Activated CD4-positive, alpha-beta T cell treated with anti-CD3 and anti-CD28 coated beads for 36 hours (primary cell): ENCODE measurements around the gene TMEM86B. TPM values are rescaled to one million over a fixed set of nuclear protein-coding genes. Genes with fewer than 3 reads are reported as not detected.
"Not testable (repeated sequence)": the region's sequence is repeated elsewhere in the genome, so short reads cannot be mapped to it uniquely, and the experiment has no call there.

Source experiments
- ATAC-seq: fragments of 200-7000 bp; cut with Tn5 transposase; one replicate; pipeline ENCODE4 v1.10.0; 2021; ENCODE audit warnings: mild to moderate bottlenecking, moderate library complexity
- CTCF ChIA-PET: fragments of 350-600 bp; sonication (Branson Sonifier 250); formaldehyde crosslinking; loops from one replicate; lab custom pipeline; 2021; ENCODE audit warnings: antibody characterized with exemption; lab: Charles Lee
- POLR2A ChIA-PET: fragments of 350-600 bp; sonication (Branson Sonifier 250); formaldehyde crosslinking; loops from one replicate; lab custom pipeline; 2021; ENCODE audit warnings: antibody characterized with exemption, inconsistent platforms; lab: Charles Lee
- DNase-seq: peaks from one replicate; pipeline ENCODE4 v3.0.0-alpha.2; 2020
- H3K27ac Mint-ChIP-seq: one replicate; pipeline ENCODE4 v1.8.0; 2021; ENCODE audit warnings: mixed read lengths
- H3K27me3 Mint-ChIP-seq: one replicate; pipeline ENCODE4 v1.8.0; 2021; ENCODE audit warnings: mixed read lengths
- H3K36me3 Mint-ChIP-seq: one replicate; pipeline ENCODE4 v1.8.0; 2021; ENCODE audit warnings: low read depth, mixed read lengths
- H3K4me1 Mint-ChIP-seq: one replicate; pipeline ENCODE4 v1.8.0; 2021; ENCODE audit warnings: mixed read lengths
- H3K4me3 Mint-ChIP-seq: one replicate; pipeline ENCODE4 v1.8.0; 2021; ENCODE audit warnings: mild to moderate bottlenecking, moderate library complexity, mixed read lengths
- H3K9me3 Mint-ChIP-seq: one replicate; pipeline ENCODE4 v1.8.0; 2021; ENCODE audit warnings: low read depth, mixed read lengths
- intact Hi-C, 2 experiments: fragments of 100-400 bp; cut with DNase I in 1 of 2; cut with micrococcal nuclease in 1 of 2; formaldehyde crosslinking; loops; one replicate each; pipeline versions ENCODE4 v1.14.2 to v1.15.1; 2022 to 2024; cut with DNase I, micrococcal nuclease
- total RNA-seq, 2 experiments: library from RNA; stranded (reverse); gene quantifications; one replicate each; pipeline ENCODE4 v1.2.3, GENCODE V29; 2021

The TMEM86B gene
- total RNA-seq, 2 experiments from 2014 or later: 4.9 to 9.0 TPM

DNA sequence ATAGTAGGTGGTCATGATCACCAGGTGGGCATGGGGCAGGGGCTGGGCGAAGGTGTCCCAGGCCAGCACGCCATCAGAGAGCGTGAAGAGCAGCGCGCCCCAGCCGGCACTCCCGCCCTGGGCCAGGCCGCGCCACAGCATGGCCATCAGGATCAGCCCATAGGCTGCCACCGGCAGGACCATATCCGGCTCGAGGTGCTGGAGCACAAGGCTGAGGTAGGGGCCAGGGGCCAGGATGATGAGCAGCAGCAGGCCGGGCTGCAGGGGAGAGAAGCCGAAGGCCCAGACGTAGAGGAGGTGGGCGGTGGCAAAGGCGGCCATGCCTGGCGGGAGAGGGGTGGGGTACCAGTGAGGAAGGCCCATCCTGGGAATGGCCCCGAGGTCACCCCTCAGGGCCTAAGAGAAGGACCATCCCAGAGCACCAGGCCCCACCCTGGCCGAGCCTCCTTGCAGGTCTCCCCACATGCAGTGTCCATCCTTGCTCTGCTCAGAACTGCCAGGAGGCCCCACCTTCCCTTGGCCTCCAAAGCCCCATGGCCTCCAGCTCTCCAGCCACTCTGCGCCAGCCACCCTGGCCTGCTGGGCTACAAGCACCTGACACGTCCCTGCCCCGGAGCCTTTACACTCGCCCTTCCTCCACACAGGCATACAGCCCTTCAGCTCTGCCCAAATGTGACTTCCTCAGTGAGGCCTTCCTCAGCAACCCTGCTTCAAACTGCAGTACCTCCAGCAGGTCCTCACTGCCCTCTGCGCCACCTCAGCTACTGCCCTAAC, 1.1 kb downstream of the TMEM86B start:
- no peaks in the 10 kb centered on the region for H3K9me3 Mint-ChIP-seq
- POLR2A ChIA-PET: no interaction called here
- no peak overlapping the region for H3K27ac Mint-ChIP-seq
- no peak for ATAC-seq
- H3K4me1 Mint-ChIP-seq: no peaks in the 10 kb centered on the region
- H3K27me3 Mint-ChIP-seq: no peaks in the 10 kb centered on the region
- no peak overlapping the region for H3K4me3 Mint-ChIP-seq
- no peak for DNase-seq
- H3K36me3 Mint-ChIP-seq: peaks cover 33% of the 10 kb centered on the region
- intact Hi-C loops: no loop called here
- CTCF ChIA-PET: no interaction called here

DNA sequence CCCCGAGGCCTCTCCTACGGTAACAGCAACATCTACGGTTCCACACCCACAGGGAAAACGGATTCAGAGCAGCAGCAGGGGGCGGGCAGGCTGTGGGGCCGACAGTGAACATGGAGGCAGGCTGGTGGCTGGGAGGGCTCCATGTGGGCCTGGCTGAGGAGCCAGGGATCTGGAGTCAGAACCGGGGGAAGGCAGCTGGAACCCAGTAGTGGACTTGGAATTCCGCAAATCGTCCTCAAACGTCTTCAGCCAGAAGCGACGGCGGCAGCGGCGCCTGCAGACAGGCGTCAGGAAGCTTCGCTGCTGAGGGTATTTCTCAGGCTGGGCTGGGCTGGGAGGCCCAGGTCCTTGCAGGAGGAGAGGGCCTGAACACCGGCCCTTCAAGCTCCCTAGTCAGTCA, 1.8 kb downstream of the TMEM86B start:
- no peak for DNase-seq
- POLR2A ChIA-PET: no interaction called here

DNA sequence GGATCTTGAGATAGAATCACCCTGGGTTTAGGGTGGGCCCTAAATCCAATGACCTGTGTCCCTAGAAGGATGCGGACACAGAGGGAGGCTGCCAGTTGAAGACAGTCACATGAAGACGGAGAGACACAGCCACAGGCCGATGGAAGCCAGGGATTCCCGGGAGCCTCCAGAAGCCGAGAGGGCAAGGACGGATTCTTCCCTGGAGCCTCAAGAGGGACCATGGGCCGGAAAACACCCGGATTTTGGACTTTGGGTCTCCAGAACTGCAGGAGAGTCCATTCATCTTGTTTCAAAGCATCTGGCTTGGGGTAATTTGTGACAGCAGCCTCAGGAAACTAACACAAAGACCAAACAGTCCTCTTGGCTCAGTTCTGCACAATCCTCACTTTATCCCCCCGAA, 2.3 kb downstream of the TMEM86B start:
- no peaks in the 10 kb centered on the region for H3K27me3 Mint-ChIP-seq
- ChIA-PET POLR2A (no interaction called here), CTCF (no interaction called here)
- H3K36me3 Mint-ChIP-seq: peaks cover 31% of the 10 kb centered on the region
- DNase-seq: no peak
- no peaks in the 10 kb centered on the region for H3K4me1 Mint-ChIP-seq
- no peak overlapping the region for H3K27ac Mint-ChIP-seq
- no peak overlapping the region for H3K4me3 Mint-ChIP-seq
- ATAC-seq: no peak
- H3K9me3 Mint-ChIP-seq: no peaks in the 10 kb centered on the region
- intact Hi-C loops: no loop called here

More for the DNA sequence above, 1.8 kb downstream of the TMEM86B start:
- Mint-ChIP-seq H3K9me3 (no peaks in the 10 kb centered on the region), H3K36me3 (peaks cover 28% of the 10 kb centered on the region), H3K4me3 (no peak overlapping the region), H3K4me1 (no peaks in the 10 kb centered on the region), H3K27ac (no peak overlapping the region), H3K27me3 (no peaks in the 10 kb centered on the region)
- intact Hi-C loops: no loop called here
- ATAC-seq: no peak
- CTCF ChIA-PET: no interaction called here

- H3K27ac Mint-ChIP-seq: no peak overlapping the region
- POLR2A ChIA-PET: no interaction called here
These were observed 3.1 kb downstream of the TMEM86B start for GRCh38 chr19:55225415-55225958.

GRCh38 chr19:55224679-55225414, 3.7 kb downstream of the TMEM86B start:
- intact Hi-C loops, H3K4me3 Mint-ChIP-seq, H3K4me1 Mint-ChIP-seq, H3K27me3 Mint-ChIP-seq, H3K9me3 Mint-ChIP-seq, DNase-seq, POLR2A ChIA-PET, CTCF ChIA-PET, ATAC-seq, H3K27ac Mint-ChIP-seq: not testable (repeated sequence)
- peaks cover 32% of the 10 kb centered on the region for H3K36me3 Mint-ChIP-seq

More at GRCh38 chr19:55225415-55225958, 3.1 kb downstream of the TMEM86B start:
- intact Hi-C loops: no loop called here
- no peaks in the 10 kb centered on the region for H3K27me3 Mint-ChIP-seq
- H3K4me3 Mint-ChIP-seq: no peak overlapping the region
- peaks cover 2% of the 10 kb centered on the region for H3K9me3 Mint-ChIP-seq
- ATAC-seq (no peak), DNase-seq (no peak)
- H3K36me3 Mint-ChIP-seq: peaks cover 35% of the 10 kb centered on the region
- CTCF ChIA-PET: no interaction called here
- no peaks in the 10 kb centered on the region for H3K4me1 Mint-ChIP-seq

- H3K4me1 Mint-ChIP-seq: no peaks in the 10 kb centered on the region
- H3K4me3 Mint-ChIP-seq: no peak overlapping the region
- H3K27ac Mint-ChIP-seq: no peak overlapping the region
- no peak for ATAC-seq
- ChIA-PET POLR2A (no interaction called here), CTCF (no interaction called here)
- H3K36me3 Mint-ChIP-seq: peaks cover 32% of the 10 kb centered on the region
- intact Hi-C loops: no loop called here
- no peak for DNase-seq
- H3K9me3 Mint-ChIP-seq: peaks cover 5% of the 10 kb centered on the region
- H3K27me3 Mint-ChIP-seq: no peaks in the 10 kb centered on the region
These were observed 4.4 kb downstream of the TMEM86B start for GRCh38 chr19:55224038-55224665.

DNA sequence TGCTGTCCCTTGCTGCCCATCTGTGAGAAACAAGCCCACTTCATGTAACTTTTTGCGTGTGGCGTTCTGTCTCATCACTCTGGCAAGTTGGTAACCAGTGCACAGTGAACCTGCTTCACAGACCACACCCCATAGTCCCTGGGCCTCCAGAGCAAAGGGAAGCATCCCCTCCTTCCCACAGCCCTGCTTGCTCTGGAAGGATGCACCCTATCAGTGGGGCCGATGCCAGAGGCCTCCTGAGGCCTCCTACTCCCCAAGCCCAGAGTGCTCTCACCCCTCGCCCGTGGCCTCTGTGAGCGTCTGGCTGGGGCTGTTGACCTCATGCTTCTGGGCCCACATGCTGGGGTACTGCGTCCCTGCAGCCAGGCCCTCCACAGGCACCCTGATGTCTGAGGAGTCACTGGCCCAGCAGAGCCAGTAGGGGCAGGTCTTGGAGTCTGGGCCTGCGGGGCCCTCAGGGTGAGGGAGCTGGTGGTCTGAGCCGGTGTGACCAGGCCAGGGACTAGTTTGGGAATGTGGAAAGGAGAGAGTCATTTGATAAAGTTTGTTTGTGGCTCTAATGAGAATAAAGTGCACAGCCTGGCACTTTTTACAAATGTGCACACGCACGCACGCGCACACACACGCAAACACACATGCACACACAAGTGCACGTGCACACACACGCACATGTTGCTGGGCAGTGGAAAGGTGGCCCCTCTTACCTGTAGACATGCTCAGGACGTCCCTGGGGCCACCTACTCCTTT, 5.1 kb downstream of the TMEM86B start:
- Mint-ChIP-seq H3K36me3 (peaks cover 30% of the 10 kb centered on the region), H3K27ac (no peak overlapping the region), H3K27me3 (no peaks in the 10 kb centered on the region), H3K4me3 (no peak overlapping the region), H3K9me3 (peaks cover 5% of the 10 kb centered on the region), H3K4me1 (no peaks in the 10 kb centered on the region)
- ATAC-seq (no peak), DNase-seq (no peak)
- CTCF ChIA-PET: no interaction called here
- intact Hi-C loops: no loop called here
- POLR2A ChIA-PET: no interaction called here

- CTCF ChIA-PET: interaction anchor here (0.7 to 0.8 kb wide), 2 partner anchors 73 to 131 kb away, joined by 3 read pairs; no protein-coding TSS in a partner anchor
- Mint-ChIP-seq H3K4me3 (no peak overlapping the region), H3K9me3 (peaks cover 7% of the 10 kb centered on the region), H3K36me3 (peaks cover 17% of the 10 kb centered on the region), H3K27me3 (peaks cover 8% of the 10 kb centered on the region), H3K4me1 (peaks cover 15% of the 10 kb centered on the region), H3K27ac (no peak overlapping the region)
- DNase-seq: peak; percentile 36
- intact Hi-C loops: no loop called here
- POLR2A ChIA-PET: no interaction called here
- no peak for ATAC-seq
These were observed 8.0 kb downstream of the TMEM86B start for GRCh38 chr19:55220525-55220924.

DNA sequence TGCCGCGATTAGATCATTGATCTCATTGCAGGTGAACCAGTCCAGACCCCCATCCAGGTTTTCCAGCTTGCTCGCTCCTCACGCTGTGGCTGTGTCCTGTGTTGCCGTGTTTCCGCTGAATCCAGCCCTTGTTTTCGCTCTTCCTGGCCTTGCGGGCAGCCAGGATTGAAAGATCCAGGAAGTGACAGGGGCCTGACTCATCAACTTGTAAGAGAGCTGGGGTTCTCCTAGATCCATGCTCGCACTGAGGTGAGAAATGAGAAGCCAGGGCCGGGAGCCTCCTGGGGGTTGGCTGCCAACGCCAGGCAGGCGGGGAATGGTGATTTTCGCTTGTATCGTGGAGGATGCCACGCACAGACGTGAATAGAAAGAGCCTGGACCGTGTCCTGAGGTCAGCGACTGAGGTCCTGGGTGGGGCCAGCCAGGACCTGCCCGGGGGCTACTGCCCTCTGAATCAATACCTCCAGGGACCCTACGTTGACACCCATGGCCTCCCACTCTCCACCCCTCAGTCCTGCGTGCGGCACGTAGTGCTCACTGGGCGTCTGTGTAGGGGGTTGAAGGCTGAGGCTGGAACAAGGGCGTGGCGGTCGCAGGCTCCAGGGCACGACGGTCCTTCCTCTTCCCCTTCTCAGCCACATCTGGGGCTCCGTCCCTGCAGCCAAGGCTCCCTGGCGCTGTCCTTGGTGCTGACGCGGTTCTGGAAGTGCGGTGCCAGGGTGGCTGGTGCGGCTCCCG, 11.9 kb downstream of the TMEM86B start:
- no peak overlapping the region for H3K27ac Mint-ChIP-seq
- peaks cover 15% of the 10 kb centered on the region for H3K4me1 Mint-ChIP-seq
- H3K9me3 Mint-ChIP-seq: peaks cover 12% of the 10 kb centered on the region
- H3K4me3 Mint-ChIP-seq: peak overlapping the region; percentile 43
- ATAC-seq (peak; percentile 90), DNase-seq (peak; percentile 84)
- peaks cover 20% of the 10 kb centered on the region for H3K27me3 Mint-ChIP-seq
- ChIA-PET POLR2A (interaction anchor here (0.5 kb wide), 1 partner anchor 186 kb away, joined by 6 read pairs; no protein-coding TSS in a partner anchor), CTCF (no interaction called here)
- intact Hi-C loops: loop anchor here (1.0 to 5.0 kb wide), 5 partner anchors 37 to 43 kb away; partner anchors contain the start of gene PPP6R1 (in 2 of the 2)
- H3K36me3 Mint-ChIP-seq: peaks cover 11% of the 10 kb centered on the region

- Mint-ChIP-seq H3K27me3 (peaks cover 29% of the 10 kb centered on the region), H3K9me3 (peaks cover 6% of the 10 kb centered on the region), H3K36me3 (peaks cover 3% of the 10 kb centered on the region), H3K4me1 (peaks cover 15% of the 10 kb centered on the region), H3K4me3 (no peak overlapping the region), H3K27ac (no peak overlapping the region)
- CTCF ChIA-PET: no interaction called here
- POLR2A ChIA-PET: no interaction called here
- ATAC-seq (no peak), DNase-seq (no peak)
- intact Hi-C loops: loop anchor here in 1 of 2 experiments (2.0 kb wide), 1 partner anchor 205 kb away; no protein-coding TSS in a partner anchor
These were observed 15.0 kb downstream of the TMEM86B start for GRCh38 chr19:55213547-55213946.
